ENCODE measurements around the gene VPS13D.

Gene VPS13D, protein sequence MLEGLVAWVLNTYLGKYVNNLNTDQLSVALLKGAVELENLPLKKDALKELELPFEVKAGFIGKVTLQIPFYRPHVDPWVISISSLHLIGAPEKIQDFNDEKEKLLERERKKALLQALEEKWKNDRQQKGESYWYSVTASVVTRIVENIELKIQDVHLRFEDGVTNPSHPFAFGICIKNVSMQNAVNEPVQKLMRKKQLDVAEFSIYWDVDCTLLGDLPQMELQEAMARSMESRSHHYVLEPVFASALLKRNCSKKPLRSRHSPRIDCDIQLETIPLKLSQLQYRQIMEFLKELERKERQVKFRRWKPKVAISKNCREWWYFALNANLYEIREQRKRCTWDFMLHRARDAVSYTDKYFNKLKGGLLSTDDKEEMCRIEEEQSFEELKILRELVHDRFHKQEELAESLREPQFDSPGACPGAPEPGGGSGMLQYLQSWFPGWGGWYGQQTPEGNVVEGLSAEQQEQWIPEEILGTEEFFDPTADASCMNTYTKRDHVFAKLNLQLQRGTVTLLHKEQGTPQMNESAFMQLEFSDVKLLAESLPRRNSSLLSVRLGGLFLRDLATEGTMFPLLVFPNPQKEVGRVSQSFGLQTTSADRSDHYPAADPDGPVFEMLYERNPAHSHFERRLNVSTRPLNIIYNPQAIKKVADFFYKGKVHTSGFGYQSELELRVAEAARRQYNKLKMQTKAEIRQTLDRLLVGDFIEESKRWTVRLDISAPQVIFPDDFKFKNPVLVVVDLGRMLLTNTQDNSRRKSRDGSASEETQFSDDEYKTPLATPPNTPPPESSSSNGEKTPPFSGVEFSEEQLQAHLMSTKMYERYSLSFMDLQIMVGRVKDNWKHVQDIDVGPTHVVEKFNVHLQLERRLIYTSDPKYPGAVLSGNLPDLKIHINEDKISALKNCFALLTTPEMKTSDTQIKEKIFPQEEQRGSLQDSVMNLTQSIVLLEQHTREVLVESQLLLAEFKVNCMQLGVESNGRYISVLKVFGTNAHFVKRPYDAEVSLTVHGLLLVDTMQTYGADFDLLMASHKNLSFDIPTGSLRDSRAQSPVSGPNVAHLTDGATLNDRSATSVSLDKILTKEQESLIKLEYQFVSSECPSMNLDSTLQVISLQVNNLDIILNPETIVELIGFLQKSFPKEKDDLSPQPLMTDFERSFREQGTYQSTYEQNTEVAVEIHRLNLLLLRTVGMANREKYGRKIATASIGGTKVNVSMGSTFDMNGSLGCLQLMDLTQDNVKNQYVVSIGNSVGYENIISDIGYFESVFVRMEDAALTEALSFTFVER (N-terminal part only)
- total RNA-seq = 104 to 337 (median 252) reads per million in 3 experiments

- DNase-seq = peak; percentile 80
Measured at GRCh38 chr1:12229835-12230548, at the start of gene VPS13D. VPS13D (plus strand) TSS chr1:12230030; CDS start chr1:12234267, 4,237 bp downstream.

GRCh38 chr1:12180315-12180714, 49.5 kb upstream of the VPS13D start:
- DNase-seq = no peak

DNA sequence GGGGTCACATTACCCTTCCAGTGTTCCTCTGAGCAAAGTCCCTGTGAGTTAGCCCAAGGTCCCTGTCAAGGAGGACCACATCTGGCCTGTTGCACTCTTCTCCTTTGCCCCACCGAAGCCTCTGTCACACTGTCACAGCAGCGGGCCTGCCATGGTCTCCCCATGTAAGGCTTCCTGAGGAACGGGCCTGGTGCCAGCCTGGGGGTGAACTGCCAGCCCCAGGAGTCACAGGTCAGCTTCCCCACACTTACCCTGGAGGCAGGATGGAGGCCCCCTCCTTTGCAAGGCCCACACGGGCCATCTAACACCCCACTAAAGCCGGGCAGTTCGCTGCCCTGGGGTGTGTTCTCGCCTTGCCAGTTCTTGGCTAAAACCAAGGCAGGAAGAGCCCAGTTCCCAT, 48.9 kb upstream of the VPS13D start:
- no peak for DNase-seq

- DNase-seq = no peak
Measured at GRCh38 chr1:12181568-12181967, 48.3 kb upstream of the VPS13D start.

- DNase-seq = no peak
Measured at GRCh38 chr1:12182410-12182984, 47.3 kb upstream of the VPS13D start.

- DNase-seq = no peak
Measured at GRCh38 chr1:12183095-12183794, 46.6 kb upstream of the VPS13D start.

GRCh38 chr1:12184008-12184681, 45.7 kb upstream of the VPS13D start:
- DNase-seq = no peak

DNA sequence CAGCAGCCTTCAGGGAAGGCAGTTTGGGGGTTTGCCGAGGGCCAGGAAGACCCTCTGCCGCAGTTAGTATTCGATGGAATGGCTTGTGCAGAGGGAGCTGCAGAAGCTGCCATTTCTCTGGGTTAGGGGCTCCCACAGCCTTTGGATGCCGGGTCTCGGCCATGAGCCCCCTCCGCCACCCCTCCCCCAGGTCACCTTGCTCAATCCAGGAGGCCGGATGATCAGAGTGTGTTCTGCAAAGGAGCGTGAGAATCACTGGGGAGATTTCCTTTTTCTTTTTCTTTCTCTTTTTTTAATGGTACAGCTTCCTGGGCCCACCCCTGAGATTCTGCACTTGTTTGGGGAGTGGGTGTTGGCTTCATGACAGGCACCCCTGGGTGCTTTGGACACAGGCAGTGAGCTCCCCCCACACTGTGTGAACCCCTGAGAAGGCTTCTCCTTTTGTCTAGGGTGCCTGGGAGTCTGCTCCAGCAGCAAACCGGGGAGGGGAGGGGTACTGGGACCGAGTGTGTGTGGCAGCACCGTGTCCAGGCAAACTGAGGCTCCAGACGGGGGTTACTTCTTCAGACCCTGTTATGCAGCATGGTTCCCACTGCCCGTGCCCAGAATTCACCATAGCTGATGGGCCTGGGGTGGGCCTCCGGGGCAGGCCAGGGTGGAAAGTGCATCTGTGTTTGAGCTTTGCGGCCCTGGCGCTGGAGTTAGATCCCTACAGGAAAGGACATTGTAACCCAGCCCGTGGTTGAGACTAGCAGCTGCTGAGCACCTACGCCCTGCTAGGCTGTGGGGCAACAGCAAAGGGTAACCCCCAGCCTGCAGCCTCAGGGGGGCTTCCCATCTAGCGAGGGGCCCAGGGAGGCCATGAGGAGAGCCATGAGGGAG, 44.6 kb upstream of the VPS13D start:
- DNase-seq = no peak

- no peak for DNase-seq
Measured at GRCh38 chr1:12185918-12186678, 43.7 kb upstream of the VPS13D start.

DNA sequence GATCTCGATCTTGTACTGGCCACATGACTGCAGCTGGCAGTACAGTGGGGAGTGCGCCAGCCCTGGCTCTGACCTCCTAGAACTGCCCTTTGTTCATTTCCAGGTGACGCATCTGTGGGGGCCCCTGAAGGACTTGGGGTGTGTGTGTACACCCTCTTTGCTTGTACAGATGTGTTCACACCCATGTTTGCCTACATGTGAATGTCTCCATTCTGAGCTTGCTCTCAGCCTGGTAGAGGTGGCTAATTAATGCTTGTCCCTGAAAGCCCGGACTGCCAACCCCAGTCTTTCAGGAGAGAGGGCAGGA, 43.2 kb upstream of the VPS13D start:
- DNase-seq = no peak

DNA sequence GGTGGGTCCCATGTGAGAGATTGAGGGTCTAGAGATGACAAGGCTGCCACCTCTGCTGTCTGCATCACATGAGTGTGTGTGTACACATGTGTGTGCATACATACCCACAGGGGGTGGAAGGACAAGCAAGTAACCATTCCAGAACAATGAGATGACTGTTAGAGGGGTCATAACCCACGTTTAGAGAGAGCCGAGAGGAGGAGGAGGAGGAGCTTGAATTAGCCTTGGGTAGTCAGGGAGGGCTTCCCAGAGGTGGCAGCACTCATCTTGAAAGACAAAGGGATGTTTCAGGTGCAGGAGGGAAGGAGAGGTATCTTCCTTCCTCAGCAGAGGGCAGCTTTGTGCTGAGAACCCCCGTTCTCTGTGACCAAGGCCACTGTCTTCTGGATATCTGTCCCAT, 41.7 kb upstream of the VPS13D start:
- DNase-seq = no peak

- DNase-seq = no peak
Measured at GRCh38 chr1:12188657-12189327, 41.0 kb upstream of the VPS13D start.

GRCh38 chr1:12189328-12189682, 40.5 kb upstream of the VPS13D start:
- DNase-seq = no peak

DNA sequence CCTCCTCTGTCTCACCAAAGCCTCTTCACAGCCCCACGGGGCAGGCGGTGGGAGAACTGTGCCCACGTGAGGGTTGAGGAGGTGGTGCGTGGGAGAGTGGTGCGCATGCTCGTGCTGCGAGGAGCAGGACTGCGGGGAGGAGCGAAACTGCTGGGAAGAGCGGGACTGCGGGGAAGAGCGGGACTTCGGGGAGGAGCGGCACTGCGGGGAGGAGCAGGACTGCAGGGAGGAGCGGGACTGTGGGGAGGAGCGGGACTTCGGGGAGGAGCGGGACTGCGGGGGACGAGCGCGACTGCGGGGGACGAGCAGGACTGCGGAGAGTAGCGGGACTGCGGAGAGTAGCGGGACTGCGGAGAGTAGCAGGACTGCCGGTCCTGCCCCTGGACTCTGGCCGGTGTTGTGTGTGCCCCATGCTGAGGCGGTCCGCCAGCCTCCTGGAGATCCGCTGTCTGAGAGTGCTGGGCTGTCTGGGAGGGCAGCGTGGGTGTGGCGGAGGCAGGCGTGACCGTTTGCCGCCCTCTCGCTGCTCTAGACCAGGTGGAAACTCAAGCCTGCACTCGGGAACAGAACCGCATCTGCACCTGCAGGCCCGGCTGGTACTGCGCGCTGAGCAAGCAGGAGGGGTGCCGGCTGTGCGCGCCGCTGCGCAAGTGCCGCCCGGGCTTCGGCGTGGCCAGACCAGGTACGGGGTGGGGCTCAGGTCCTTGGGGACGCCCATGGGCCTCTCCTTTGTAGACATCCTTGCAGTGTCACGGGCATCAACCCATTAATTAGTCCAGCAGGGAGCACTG, 38.4 kb upstream of the VPS13D start:
- no peak for DNase-seq

- DNase-seq = no peak
Measured at GRCh38 chr1:12194666-12195216, 35.1 kb upstream of the VPS13D start.

DNA sequence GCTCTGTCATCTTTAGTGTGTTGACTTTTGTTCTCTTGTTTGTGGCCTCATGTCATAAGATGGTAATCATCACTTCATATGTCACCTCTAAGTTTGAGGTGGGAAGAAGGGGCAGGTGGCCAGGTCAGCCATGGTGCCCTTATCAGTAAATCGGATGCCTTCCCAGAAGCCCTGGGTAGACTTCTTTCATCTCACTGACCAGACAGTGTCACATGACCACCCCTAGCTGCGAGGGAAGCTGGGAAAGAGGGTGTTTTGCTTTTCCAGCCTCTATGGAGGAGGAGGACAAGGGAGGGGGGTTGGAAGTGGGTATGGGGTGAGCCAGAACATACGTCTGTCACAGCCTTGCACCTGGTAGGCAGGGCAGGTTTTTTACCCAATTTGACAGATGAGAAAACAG, 34.4 kb upstream of the VPS13D start:
- DNase-seq = no peak

Data from central memory CD4-positive, alpha-beta T cell (primary cell).